Tibial nerve (tissue), 4 donors: ENCODE results near the gene PTPN3. TPM values are rescaled to one million over a fixed set of nuclear protein-coding genes. Genes with fewer than 3 reads are reported as not detected.

ENCODE experiments used
- DNase-seq, 2 donors: peaks; one replicate each; pipeline ENCODE4 v3.0.0-alpha.2; 2019; ENCODE audit warnings: low spot score in 2 of 2
- H3K27ac ChIP-seq, 4 donors: fragments of 200-600 bp; sonication (generic) in 3 of 4; one replicate each; pipeline ENCODE4 v1.5.1; 2017 to 2019; ENCODE audit warnings: mild to moderate bottlenecking in 1 of 4
- H3K27me3 ChIP-seq, 2 donors: fragments of 200-600 bp; sonication (generic) in 1 of 2; one replicate each; pipeline versions ENCODE4 v1.5.1 to v1.6.0; 2017 to 2019
- H3K36me3 ChIP-seq, 3 donors: fragments of 200-600 bp; sonication (generic); one replicate each; pipeline ENCODE4 v1.5.1; 2018 to 2019
- H3K4me1 ChIP-seq, 4 donors: fragments of 200-600 bp; sonication (generic) in 3 of 4; one replicate each; pipeline ENCODE4 v1.5.1; 2017 to 2019
- H3K4me3 ChIP-seq, 4 donors: fragments of 200-600 bp; sonication (generic) in 3 of 4; one replicate each; pipeline ENCODE4 v1.5.1; 2017 to 2019; ENCODE audit warnings: mild to moderate bottlenecking in 1 of 4, moderate library complexity in 1 of 4
- H3K9me3 ChIP-seq, 4 donors: fragments of 200-600 bp; sonication (generic) in 3 of 4; one replicate each; pipeline ENCODE4 v1.5.1; 2017 to 2019
- EP300 ChIP-seq, 2 donors: sonication (generic); formaldehyde crosslinking; IDR thresholded peaks; one replicate each; pipeline ENCODE4 v1.6.1; 2017; ENCODE audit warnings: antibody characterized with exemption in 2 of 2, mild to moderate bottlenecking in 1 of 2
- POLR2A ChIP-seq, 2 donors: fragments of 450-650 bp; IDR thresholded peaks; one replicate each; pipeline ENCODE4 v1.6.1; 2017; ENCODE audit warnings: antibody characterized with exemption in 2 of 2, mild to moderate bottlenecking in 2 of 2, moderate library complexity in 2 of 2
- WGBS, 2 donors: methylation state at CpG; one replicate each; pipeline ENCODE4 v1.1.5; 2018; 5-methylcytosine and 5-hydroxymethylcytosine counted together
- total RNA-seq, 4 donors: library from RNA; depleted of rRNA; stranded (reverse); fragments of >200 nt; gene quantifications; one replicate each; pipeline ENCODE4 v1.1.0, GENCODE V29; 2016
- TF ChIP-seq, protein P1 (sequence below), 5 experiments: fragments of 200-600 bp in 3 of 5; fragments of 450-650 bp in 2 of 5; sonication (generic) in 3 of 5; IDR thresholded peaks; one replicate each; pipeline ENCODE4 v1.5.1; 2016 to 2019; ENCODE audit warnings: antibody characterized with exemption in 5 of 5, mild to moderate bottlenecking in 3 of 5, moderate library complexity in 2 of 5

PTPN3 gene
- total RNA-seq, 4 donors from 2014 or later, result 1.3 to 3.3 (median 1.8) TPM

DNA sequence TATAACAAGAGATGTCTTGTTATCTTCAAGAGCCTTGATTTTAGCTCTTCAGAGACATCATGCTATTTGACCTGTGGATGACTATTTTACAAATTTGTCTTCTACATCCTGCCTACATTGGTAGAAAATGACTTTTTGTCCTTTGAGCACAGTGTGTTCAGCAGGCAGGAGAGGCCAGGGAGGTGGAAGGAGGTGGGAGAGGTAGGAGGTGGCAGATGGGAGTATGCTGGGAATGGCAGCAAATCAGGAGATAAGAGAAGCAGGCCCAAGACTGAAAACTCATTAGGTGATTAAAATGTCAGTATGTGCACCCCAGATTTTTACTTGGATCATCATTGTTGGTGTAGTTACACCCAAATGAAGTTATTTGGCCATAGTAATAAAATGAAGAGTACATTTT is 44.1 kb downstream of the PTPN3 start:
- DNase-seq, result no peak
- Histone ChIP-seq H3K36me3 (no peaks in the 10 kb centered on the region), H3K9me3 (no peaks in the 10 kb centered on the region), H3K4me3 (no peak overlapping the region), H3K27ac (no peak overlapping the region), H3K27me3 (no peaks in the 10 kb centered on the region), H3K4me1 (no peaks in the 10 kb centered on the region)
- TF ChIP-seq, protein P1, sequence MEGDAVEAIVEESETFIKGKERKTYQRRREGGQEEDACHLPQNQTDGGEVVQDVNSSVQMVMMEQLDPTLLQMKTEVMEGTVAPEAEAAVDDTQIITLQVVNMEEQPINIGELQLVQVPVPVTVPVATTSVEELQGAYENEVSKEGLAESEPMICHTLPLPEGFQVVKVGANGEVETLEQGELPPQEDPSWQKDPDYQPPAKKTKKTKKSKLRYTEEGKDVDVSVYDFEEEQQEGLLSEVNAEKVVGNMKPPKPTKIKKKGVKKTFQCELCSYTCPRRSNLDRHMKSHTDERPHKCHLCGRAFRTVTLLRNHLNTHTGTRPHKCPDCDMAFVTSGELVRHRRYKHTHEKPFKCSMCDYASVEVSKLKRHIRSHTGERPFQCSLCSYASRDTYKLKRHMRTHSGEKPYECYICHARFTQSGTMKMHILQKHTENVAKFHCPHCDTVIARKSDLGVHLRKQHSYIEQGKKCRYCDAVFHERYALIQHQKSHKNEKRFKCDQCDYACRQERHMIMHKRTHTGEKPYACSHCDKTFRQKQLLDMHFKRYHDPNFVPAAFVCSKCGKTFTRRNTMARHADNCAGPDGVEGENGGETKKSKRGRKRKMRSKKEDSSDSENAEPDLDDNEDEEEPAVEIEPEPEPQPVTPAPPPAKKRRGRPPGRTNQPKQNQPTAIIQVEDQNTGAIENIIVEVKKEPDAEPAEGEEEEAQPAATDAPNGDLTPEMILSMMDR (IDR thresholded peaks at IDR 0.05), result no peak
- TF ChIP-seq POLR2A (IDR thresholded peaks at IDR 0.05) (no peak), EP300 (IDR thresholded peaks at IDR 0.05) (no peak)

DNA sequence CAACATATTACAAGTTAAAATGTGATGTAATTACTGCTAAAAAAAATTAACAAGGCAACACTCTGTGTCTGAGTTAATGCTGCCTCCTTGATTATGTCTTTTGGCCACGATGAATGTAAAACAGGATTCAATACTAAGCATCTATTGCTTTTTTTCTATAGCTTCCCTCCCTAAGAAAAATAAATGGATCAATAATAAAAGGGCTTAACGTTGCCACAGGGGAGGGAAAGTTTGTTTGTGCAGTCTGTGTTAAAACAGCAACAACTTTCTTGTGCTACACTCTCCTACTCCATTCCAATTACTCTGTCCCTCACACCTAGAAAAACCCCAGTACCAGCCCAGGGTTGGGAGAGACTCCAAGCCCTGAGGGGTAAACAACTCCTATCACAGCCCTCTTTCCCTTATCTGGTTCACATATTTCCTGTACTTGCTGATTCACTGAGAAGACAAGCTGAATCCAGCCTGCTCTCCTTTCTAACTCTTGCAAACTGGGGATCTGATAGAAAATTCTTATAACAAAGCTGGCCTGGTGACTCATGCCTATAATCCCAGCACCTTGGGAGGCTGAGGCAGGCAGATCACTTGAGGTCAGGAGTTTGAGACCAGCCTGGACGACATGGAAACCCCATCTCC is 44.8 kb downstream of the PTPN3 start:
- no peaks in the 10 kb centered on the region for H3K9me3 ChIP-seq
- no peaks in the 10 kb centered on the region for H3K36me3 ChIP-seq
- H3K4me3 ChIP-seq, result no peak overlapping the region
- no peak for DNase-seq
- no peaks in the 10 kb centered on the region for H3K4me1 ChIP-seq
- 71 to 79% methylated on average over 3 of the region's 3 CpGs for WGBS, 2 donors
- no peaks in the 10 kb centered on the region for H3K27me3 ChIP-seq
- no peak overlapping the region for H3K27ac ChIP-seq
- TF ChIP-seq, protein P1 (IDR thresholded peaks at IDR 0.05), result no peak
- no peak for TF ChIP-seq EP300 (IDR thresholded peaks at IDR 0.05)
- TF ChIP-seq POLR2A (IDR thresholded peaks at IDR 0.05), result no peak

GRCh38 chr9:109452761-109453160 is 45.3 kb downstream of the PTPN3 start:
- Histone ChIP-seq H3K4me1 (no peaks in the 10 kb centered on the region), H3K4me3 (no peak overlapping the region), H3K27ac (no peak overlapping the region), H3K9me3 (no peaks in the 10 kb centered on the region), H3K36me3 (no peaks in the 10 kb centered on the region), H3K27me3 (no peaks in the 10 kb centered on the region)
- DNase-seq, result no peak
- WGBS, 2 donors, result 95 to 96% methylated on average over 3 of the region's 3 CpGs
- TF ChIP-seq POLR2A (IDR thresholded peaks at IDR 0.05) (no peak), EP300 (IDR thresholded peaks at IDR 0.05) (no peak)
- TF ChIP-seq, protein P1 (IDR thresholded peaks at IDR 0.05), result no peak

- DNase-seq, result no peak
- Histone ChIP-seq H3K4me1 (no peaks in the 10 kb centered on the region), H3K27ac (no peak overlapping the region), H3K9me3 (no peaks in the 10 kb centered on the region), H3K36me3 (no peaks in the 10 kb centered on the region), H3K4me3 (no peak overlapping the region), H3K27me3 (no peaks in the 10 kb centered on the region)
- WGBS, 2 donors, result 82 to 86% methylated on average over 9 of the region's 9 CpGs
- TF ChIP-seq POLR2A (IDR thresholded peaks at IDR 0.05) (no peak), EP300 (IDR thresholded peaks at IDR 0.05) (no peak)
- TF ChIP-seq, protein P1 (IDR thresholded peaks at IDR 0.05), result no peak
These were observed 46.6 kb downstream of the PTPN3 start for GRCh38 chr9:109451311-109452025.

DNA sequence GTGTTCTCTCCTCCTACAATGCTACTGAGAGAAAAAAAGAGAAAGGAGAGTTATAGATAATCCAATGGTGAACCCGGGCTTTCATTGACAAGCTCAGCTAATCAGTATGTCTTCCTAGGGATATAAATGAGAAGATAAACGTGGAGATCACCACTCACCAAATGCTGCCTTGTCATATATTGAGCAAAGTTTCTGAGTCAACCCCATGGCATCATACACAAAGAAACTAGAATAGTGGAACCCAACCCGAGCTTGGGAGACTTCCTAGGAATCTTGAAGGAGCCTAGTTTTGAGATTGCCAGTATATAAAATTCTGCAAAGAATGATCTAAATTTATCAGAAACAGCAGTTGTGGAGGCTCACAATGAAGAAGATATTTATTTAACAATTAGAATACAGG is 47.8 kb downstream of the PTPN3 start:
- H3K27ac ChIP-seq, result no peak overlapping the region
- TF ChIP-seq, protein P1 (IDR thresholded peaks at IDR 0.05), result no peak
- TF ChIP-seq EP300 (IDR thresholded peaks at IDR 0.05) (no peak), POLR2A (IDR thresholded peaks at IDR 0.05) (no peak)

More for the DNA sequence above, 47.8 kb downstream of the PTPN3 start:
- Histone ChIP-seq H3K9me3 (no peaks in the 10 kb centered on the region), H3K36me3 (no peaks in the 10 kb centered on the region), H3K4me3 (no peak overlapping the region), H3K4me1 (no peaks in the 10 kb centered on the region), H3K27me3 (no peaks in the 10 kb centered on the region)
- 48 to 53% methylated on average over 3 of the region's 3 CpGs for WGBS, 2 donors
- no peak for DNase-seq
